ENCODE measurements around the gene DARS1. TPM values are rescaled to one million over a fixed set of nuclear protein-coding genes. Genes with fewer than 3 reads are reported as not detected.

The DARS1 gene
- total RNA-seq (69.5 and 76.2 TPM in 2 replicates), polyA plus RNA-seq (52.5 and 67.0 TPM in 2 replicates)

- no peaks in the 10 kb centered on the region for H3K36me3 ChIP-seq (replicated peaks; ENCODE audit: insufficient read depth, low read depth)
- WGBS (ENCODE audit: low lambda C conversion rate, missing lambda C conversion rate): 2% methylated on average over 63 of the region's 64 CpGs
- peaks cover 10% of the 10 kb centered on the region for H3K4me1 ChIP-seq (ENCODE audit: insufficient read depth)
- no peaks in the 10 kb centered on the region for H3K9me2 ChIP-seq (replicated peaks; ENCODE audit: insufficient read depth)
- peaks cover 42% of the 10 kb centered on the region for H3K79me2 ChIP-seq
- peak within 1 kb of the TSS; percentile 97 for H3K27ac ChIP-seq
- H3K9me3 ChIP-seq (ENCODE audit: low read depth): no peaks in the 10 kb centered on the region
- peak within 1 kb of the TSS; percentile 84 for H3K4me2 ChIP-seq
- peak within 1 kb of the TSS; percentile 82 for H3K4me3 ChIP-seq
- DNase-seq (ENCODE audit: low spot score): peak; percentile 97
- no peaks in the 10 kb centered on the region for H3K27me3 ChIP-seq
- TF ChIP-seq EZH2phosphoT487 (IDR thresholded peaks at IDR 0.05; ENCODE audit: low read depth, severe bottlenecking, unreplicated experiment): no peak
- no peak for TF ChIP-seq EZH2 (IDR thresholded peaks at IDR 0.05; ENCODE audit: borderline replicate concordance)
- no peak for TF ChIP-seq CTCF (IDR thresholded peaks at IDR 0.05; ENCODE audit: poor library complexity)
- H4K20me1 ChIP-seq (ENCODE audit: insufficient read depth, poor library complexity, severe bottlenecking): no peaks in the 10 kb centered on the region
- H2AFZ ChIP-seq: peak within 1 kb of the TSS; percentile 89
Measured at GRCh38 chr2:135985018-135985825, at the start of gene DARS1. Gene DARS1 (minus strand): TSS chr2:135985626. CDS start chr2:135985468, 158 bp downstream.

- TF ChIP-seq CTCF (IDR thresholded peaks at IDR 0.05; ENCODE audit: poor library complexity): no peak
- Histone ChIP-seq H3K27ac (no peak overlapping the region), H3K4me2 (no peak overlapping the region), H3K4me3 (no peak overlapping the region), H3K4me1 (ENCODE audit: insufficient read depth) (no peaks in the 10 kb centered on the region), H2AFZ (no peak overlapping the region), H3K27me3 (no peaks in the 10 kb centered on the region), H4K20me1 (ENCODE audit: insufficient read depth, poor library complexity, severe bottlenecking) (no peaks in the 10 kb centered on the region), H3K79me2 (no peaks in the 10 kb centered on the region), H3K9me2 (replicated peaks; ENCODE audit: insufficient read depth) (no peaks in the 10 kb centered on the region), H3K36me3 (replicated peaks; ENCODE audit: insufficient read depth, low read depth) (no peaks in the 10 kb centered on the region), H3K9me3 (ENCODE audit: low read depth) (no peaks in the 10 kb centered on the region)
- no peak for DNase-seq (ENCODE audit: low spot score)
- 90% methylated on average over 3 of the region's 3 CpGs for WGBS (ENCODE audit: low lambda C conversion rate, missing lambda C conversion rate)
Measured at GRCh38 chr2:136034629-136035028, 49.2 kb upstream of the DARS1 start.

- TF ChIP-seq EZH2 (IDR thresholded peaks at IDR 0.05; ENCODE audit: borderline replicate concordance) (no peak), EZH2phosphoT487 (IDR thresholded peaks at IDR 0.05; ENCODE audit: low read depth, severe bottlenecking, unreplicated experiment) (no peak), CTCF (IDR thresholded peaks at IDR 0.05; ENCODE audit: poor library complexity) (no peak)
- no peaks in the 10 kb centered on the region for H3K9me2 ChIP-seq (replicated peaks; ENCODE audit: insufficient read depth)
- H3K79me2 ChIP-seq: no peaks in the 10 kb centered on the region
- H3K36me3 ChIP-seq (replicated peaks; ENCODE audit: insufficient read depth, low read depth): no peaks in the 10 kb centered on the region
- H3K4me3 ChIP-seq: no peak overlapping the region
- no peak for DNase-seq (ENCODE audit: low spot score)
- no peak overlapping the region for H3K4me2 ChIP-seq
- 76% methylated on average over 3 of the region's 3 CpGs for WGBS (ENCODE audit: low lambda C conversion rate, missing lambda C conversion rate)
- H4K20me1 ChIP-seq (ENCODE audit: insufficient read depth, poor library complexity, severe bottlenecking): no peaks in the 10 kb centered on the region
- no peaks in the 10 kb centered on the region for H3K9me3 ChIP-seq (ENCODE audit: low read depth)
- H3K4me1 ChIP-seq (ENCODE audit: insufficient read depth): no peaks in the 10 kb centered on the region
- no peak overlapping the region for H2AFZ ChIP-seq
- H3K27ac ChIP-seq: no peak overlapping the region
- H3K27me3 ChIP-seq: no peaks in the 10 kb centered on the region
Measured at GRCh38 chr2:136032817-136033535, 47.5 kb upstream of the DARS1 start.
